Right lung (tissue), 10 donors: Measurements from ENCODE around the gene FREY1. TPM values are rescaled to one million over a fixed set of nuclear protein-coding genes. Genes with fewer than 3 reads are reported as not detected.

Experiments used
- DNase-seq, 2 donors: peaks; one replicate each; pipeline ENCODE4 v3.0.0-alpha.2; 2013
- long read RNA-seq, 8 donors: transcript quantifications; one replicate each; lab custom pipeline, GENCODE V29; 2026
- polyA plus RNA-seq, 5 donors: library from polyadenylated mRNA; unstranded; fragments of 120-200 nt; gene quantifications; one replicate each; pipeline versions ENCODE4 v1.2.1 to v1.2.3, GENCODE V29; 2013; ENCODE audit warnings: inconsistent platforms in 1 of 5, low replicate concordance in 1 of 5; ENCODE audit not compliant: insufficient read length in 5 of 5, insufficient read depth in 1 of 5

Gene FREY1, protein sequence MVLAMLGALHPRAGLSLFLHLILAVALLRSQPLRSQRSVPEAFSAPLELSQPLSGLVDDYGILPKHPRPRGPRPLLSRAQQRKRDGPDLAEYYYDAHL
- under 1 TPM; 0.21 to 0.33 (median 0.27) TPM for polyA plus RNA-seq
- long read RNA-seq, donor 1, partial matches to known transcripts: 0 of 1 reads
- long read RNA-seq, donor 1, other reads (novel, unspliced or antisense): 0 of 1 reads
- long read RNA-seq, donor 2: 0 reads
- long read RNA-seq, donor 3: 0 reads
- long read RNA-seq, donor 4: 0 reads
- long read RNA-seq, donor 5: 0 reads
- long read RNA-seq, donor 6: 0 reads
- long read RNA-seq, donor 7: 0 reads
- long read RNA-seq, donor 8: 0 reads

DNA sequence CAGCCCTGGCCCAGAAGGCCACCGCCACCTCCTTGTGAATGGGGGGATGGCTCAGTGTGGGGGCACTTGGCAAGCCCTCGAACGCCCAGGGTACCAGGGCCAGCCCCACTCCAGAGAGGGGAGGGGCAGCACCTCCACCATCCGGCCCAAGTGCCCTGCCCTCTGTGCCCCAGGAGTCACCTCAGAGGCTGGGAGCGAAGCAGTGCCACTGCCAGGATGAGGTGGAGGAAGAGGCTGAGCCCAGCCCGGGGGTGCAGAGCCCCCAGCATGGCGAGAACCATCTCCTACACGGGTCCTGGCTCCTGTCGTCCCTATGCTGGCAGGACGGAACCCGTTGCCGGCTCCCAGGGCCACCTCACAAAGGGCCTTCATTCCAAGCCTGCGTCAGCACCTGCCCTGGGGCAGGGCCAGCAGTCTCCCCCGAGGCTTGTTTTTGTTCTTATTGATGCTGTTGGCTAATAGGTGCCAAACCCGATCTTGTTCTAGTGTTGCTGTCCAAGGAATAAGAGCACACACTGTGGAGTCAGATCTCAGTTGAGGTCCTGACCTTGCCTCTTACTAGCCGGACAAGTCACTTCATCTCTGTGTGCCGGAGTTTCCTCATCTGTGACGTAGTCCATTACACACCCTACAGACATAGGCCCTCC is at the start of gene FREY1:
Gene FREY1, minus strand, starts transcription at position 307 of the 647 bp plus-strand sequence. Its CDS starts 26 bp downstream, at position 281.
- DNase-seq: no peak

DNA sequence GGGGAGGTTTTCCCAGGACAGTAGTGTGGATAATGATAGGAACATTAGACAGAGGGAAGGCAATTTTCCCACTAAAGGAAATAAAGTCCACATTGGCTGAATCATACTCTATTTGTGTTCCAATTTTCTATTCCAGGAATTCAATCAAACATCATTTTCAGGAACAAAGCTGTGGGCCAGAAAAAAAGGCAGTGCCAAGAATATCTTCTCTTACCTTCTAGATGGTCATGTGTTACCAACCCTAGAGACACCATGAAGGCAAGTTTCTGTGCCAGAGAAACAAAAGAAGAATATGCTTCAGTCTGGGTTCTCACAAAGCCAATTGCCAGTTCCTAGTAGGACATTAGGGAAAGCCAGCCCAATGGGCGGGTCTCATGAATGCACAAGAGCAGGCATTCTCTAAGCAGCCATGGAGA is 42.9 kb upstream of the FREY1 start:
- DNase-seq: no peak

DNA sequence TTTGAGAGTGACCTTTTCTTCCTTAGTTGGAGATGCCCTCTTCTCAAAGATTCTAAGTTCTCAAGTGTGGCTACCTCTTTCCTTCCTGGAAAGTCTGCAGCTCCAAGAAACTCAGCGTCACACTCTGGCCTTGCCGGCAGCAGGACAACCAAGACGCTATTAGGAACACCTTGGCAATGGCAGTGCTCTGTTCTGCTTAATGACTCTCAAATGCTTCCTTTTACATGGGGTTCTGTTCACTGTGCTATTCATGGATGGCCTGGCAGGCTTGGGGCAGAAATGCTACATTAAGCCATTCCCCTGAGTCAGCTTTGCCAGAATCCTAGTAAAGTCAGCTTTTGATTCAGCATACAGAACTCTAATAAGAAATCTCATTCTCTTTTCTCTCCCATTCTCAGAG is 41.3 kb upstream of the FREY1 start:
- DNase-seq: no peak

DNA sequence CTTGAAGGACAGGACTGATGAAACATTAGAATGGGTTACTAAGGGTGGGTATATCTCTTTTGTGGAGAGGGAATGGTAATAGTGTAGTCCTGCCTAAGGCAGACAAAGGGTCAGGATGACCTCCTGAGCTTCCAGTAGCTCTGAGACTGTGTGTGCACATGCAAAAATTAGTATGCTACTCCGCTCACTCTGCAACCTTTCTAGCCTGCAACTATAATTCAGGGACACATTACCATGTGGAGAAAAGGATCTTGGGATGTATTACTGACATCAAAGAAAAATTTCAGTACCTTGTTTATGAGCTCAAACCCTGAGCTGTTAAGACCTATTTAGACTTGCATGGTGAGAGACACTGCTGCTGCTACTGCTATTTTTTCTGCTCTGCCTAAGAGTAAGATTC is 40.8 kb upstream of the FREY1 start:
- DNase-seq: no peak

DNA sequence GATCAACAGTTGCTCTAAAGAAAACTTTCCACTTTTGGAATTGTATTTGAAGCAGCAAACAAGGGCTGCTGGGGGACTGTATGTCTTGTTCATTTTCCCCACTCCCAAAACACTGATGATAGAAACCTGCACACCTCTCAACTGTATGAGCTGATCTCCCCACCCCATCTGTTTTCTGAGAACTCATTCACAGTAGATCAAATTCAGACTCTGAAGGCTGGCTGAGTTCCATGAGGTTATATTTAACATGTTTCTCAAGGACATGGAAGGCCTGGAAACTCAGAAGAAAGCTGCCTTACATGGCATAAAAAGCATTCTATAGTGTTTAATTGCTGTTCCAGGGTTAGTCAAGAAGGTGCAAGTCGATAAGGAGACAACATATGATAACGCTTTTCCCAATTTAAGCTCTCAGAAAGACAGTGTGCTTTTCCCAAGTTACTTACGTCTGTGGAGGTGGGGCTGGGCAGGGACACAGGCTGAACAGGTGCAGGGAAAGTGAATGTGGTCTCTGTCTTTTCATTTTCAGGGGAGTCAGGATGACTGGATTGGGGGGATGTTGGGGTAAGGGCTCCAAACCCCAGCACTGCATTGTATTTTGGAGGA is 38.4 kb upstream of the FREY1 start:
- DNase-seq: no peak

DNA sequence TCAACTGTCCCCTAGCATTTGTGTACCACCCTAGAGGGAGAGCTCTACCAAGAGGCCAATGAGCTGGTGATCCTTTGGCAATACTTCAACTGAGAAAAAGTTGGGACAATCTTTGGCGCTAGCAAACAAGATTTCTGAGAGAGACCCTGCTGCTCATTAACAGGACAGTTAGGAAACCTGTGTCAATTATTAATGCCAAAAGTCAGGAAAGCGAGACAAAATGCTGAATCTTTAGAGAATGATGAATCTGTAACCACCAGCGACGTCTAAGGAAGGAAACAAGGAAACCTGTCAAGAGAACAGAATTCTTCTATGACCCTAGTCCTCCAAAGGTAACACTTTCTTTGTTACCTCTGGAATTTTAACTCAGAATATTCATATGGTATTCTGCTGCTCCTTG is 35.3 kb upstream of the FREY1 start:
- no peak for DNase-seq

DNA sequence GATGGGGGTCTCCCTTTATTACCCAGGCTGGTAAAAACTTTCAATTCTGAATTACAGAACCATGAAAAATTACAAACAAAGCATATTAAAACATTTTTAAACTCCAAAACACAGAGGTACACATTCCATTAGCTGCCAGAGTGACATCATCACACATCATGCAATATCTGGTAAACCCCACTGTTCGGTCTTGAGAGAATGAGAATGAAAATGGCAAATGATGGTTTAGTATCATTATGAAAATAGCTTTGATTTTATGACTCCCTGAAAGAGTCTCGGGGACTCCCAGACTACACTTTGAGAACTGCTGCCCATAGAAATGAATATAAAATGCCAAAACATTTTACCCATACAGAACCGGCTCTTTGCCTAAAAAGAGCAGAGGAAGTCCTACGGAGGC is 34.2 kb upstream of the FREY1 start:
- no peak for DNase-seq

DNA sequence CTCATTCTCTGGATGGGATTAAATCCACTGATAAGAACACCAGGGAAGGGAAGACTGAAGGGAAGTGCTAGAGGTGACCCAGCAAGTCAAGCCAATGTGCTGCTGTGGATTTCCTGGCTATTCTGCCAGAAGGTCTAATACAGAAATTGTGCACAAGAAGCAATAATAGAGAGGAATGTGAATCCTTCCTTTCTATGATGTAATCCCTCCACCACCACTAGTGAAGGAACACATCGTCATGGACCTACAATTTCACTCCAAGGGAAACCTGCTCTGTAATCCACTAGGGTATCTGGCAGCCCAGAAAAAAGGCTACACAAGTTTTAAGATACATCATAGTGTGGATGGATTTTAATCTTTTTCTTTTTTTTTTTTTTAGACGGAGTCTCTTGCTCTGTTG is 32.8 kb upstream of the FREY1 start:
- no peak for DNase-seq

DNA sequence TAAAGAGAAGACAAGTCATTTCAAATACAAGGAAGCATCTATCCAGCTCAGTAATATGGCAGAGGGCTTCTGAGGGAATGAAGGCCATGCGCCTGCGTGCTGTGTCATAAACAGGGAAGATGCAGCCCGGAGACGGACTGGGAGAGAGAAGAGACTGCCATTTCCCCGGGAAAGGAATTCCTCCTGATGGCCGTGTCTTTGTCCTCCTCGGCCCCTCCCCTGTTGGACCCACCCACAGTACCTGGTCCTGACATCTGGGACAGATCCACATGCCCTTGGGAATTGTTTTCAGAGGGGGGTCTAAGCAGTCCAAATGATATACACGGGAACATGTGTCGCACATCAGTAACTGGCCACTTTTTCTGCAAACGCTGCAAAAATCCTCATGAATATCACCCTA is 30.8 kb upstream of the FREY1 start:
- DNase-seq: no peak

DNA sequence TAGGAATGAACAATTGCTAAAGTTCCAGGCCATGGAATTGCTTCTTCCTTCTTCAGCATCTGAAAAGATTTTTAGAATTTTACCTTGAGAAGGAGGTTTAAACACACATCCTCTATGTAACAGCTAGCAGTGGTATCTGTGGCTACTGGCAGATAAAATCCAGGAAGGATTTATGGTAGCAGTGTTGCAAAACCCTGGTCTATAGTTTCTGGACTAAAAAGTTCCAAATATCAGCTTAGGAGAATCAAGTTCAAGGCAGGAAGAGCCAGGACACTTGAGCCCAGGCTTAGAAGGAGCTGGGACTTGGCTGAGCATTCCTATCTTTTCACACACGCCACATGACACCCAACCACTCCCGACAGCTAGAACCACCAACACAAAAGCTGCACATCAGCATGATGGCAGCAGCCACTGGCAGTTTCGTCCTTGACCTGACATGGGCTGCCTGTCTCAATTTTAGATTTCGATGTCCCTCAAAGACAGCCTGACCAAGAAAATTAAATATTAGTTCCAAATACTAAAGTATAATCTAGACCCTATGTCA is 29.5 kb upstream of the FREY1 start:
- no peak for DNase-seq

DNA sequence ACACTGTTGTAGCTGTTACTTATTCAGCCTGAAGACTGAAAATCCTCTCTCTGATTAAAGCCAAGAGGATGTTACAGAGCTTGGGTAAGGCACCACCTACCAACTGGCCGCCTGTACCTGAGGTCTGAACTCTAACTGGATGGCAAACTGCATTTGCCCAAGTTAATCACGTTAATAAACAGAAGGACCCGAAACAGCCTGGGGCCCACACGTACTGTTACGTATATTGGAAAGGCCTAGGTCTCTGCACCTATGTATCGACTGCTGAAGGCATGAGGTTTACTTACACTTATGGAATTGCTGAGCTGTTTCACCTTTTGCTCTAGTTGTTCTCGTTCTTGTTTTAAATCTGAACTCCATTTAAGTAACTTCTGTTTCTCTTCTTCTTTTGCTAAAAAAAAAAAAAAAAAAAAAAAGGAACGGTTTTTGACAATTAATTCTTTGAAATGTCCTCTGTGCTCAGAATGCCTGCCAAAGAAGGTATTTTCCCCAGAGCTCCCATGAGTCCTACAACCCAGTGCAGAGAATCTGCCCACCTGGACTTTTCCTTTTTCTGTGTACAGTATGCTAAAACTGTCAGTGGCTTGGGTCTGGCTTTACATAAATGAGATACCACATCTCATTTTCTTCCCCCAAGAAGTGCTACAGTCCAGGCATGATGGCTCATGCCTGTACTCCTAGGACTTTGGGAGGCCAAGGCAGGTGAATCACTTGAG is 28.4 kb upstream of the FREY1 start:
- DNase-seq: no peak

DNA sequence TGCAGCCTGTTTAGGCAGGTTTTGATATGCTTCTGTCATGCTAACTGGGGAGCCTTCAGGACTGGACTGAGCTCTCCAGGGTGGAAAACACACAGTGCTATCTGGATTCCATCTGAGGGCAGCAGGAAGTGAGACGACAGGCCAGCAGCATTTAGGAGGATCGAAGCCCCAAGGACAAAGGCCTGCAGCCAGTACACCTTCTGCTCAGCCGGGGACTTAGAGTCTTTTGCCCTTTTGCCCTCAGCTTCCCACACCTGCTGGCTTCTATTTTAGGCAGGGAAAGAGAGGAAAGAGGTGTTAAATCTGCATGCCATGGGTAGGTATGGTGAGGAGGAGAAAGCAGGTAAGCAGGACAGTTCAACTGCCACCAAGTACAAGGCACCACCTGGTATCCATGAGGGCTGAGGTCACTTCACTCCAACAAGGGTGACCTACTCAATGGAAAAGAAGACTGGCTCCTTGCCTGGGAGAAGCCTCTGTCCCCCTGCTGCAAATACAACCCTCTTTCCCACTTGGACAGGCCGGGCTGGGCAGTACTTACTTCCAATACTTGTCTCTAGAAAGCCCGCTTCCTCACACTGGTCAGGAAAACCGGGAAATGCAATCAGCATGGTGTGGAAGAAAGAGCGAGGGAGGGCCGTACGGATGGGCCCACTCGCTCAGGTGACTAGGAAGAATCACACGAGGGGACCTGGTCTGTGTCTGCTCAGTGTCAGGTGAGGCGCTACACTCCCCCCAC is 27.7 kb upstream of the FREY1 start:
- DNase-seq: no peak

DNA sequence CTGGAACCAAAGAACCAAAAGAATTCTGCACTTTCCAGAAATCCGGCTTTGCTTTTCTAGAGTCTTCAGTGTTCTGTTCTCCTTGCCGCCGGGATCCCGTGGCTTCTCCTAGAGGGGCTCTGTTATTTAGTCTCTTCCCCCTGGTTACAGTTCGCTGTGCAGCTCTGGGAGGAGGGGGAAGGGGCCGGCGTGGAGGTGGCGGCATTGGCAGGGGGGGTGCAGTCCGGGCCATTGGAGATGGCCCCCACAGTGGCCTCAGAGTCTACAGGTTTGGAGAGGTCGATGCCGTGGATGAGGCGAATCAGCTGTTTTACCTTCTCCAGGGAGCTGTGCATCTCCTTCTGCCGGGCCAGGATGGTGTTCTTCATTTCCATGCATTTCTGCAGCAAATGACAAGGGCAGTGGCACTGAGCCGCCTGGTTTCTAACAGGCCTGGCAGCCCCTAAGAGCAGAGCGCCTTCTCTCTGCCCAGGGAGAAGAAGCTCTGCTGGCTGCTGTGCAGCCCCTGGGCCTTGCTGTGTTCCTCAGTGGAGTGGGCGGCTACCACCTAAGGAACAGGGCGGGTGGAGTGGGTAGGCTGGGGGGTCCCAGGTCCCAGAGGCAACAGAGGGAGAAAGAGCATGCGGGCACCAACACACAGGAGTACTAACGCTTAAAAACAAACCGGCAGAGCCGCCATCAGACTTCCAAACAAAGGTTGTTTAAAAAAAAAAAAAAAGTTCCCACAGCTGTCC is 26.9 kb upstream of the FREY1 start:
- no peak for DNase-seq

DNA sequence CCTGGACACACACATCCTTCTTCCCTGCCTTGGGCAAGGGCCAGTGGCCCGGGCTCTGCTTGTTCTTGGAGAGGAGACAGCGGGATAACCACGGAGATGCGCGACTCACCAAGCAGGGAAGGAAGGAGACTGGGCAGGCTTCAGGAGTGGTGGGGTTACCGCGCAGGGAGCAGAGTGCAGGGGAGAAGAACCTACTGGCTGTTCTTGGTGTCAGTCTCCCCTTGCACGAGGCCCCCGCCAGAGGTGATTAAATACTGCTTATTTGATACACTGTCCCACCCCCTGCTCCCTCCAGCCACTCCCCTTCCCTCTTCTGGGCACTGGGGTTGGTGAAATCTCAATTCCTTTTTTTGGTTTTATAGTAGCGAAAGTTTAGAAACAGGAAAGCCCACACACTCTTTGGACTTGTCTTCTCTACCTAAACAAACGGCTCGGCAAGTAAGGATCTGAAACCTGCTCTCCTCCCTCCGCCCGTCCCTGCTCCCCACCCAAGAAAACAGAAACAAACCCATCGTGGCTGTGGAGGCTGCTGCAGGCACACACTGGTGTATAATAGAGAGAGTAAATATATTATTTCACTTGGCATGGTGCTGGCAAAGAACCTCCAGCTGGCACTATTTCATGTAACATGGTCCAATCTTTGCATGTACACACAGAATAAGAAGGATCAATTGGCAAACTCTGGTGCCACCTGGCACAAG is 26.2 kb upstream of the FREY1 start:
- no peak for DNase-seq

DNA sequence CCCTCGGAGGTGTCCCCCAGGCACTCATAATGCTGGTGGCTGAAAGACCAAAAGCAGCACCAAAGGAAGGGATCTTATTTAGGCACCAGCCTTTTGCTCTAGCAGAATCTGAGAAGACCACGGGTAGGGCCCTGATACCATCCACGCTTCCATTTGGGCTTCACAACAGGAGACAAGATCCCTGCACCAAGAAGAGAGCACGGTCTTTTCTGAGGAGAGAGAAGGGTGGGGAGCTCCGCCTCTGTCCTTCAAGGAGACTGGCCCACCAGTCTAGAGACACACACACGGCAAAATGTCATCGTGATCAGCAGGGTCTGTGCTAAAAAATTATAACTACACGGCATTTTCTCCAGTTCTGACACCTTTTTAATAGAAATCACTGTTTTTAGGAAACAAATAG is 25.1 kb upstream of the FREY1 start:
- DNase-seq: no peak

DNA sequence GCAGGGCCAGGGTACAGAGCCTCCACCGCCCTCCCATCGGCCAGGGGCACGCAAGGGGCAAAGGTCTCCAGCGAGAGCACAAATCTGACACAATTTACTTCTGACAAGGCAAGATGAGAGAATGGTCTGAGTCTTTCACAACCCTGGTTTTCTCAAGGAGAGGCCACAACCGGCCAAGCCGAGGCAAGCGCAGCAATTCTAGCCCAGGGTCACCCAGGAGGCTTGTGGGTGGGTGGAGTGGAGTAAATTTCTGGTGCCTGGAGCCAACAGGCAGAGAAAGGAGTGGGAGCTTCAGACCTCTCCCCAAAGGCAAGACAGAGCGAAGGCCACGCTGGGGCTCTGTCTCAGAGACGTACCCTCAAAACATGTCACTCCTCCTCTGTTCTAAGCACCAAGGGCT is 24.7 kb upstream of the FREY1 start:
- no peak for DNase-seq

DNA sequence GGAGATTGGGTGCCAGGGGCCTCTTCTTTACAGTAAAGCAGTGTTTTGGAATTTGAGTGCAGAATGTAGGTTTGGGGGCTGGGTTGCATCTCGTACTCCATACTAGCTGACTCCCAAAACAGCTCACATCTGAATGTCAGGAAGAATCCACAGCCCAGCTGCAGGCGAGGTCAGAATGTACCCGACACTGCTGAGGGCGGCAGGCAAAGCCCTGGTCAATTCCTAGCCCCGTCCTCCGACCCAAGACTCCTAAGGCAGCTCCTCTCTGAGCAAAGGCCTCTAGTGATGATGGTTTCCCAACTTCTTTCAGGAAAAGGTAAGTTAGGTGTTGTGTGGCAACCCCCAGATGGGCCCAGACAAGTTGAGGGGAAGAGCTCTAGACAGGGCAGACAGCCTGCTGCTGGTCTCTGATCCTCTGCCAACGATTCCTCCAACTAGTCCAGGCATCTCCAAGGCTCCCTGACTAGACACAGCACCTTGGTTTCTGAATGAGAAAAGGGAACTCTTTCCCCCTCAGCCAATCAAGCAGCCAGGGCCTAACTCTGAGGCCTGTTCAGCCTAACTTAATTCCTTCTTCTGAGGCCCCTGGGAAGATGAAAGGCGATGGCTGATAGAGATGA is 24.0 kb upstream of the FREY1 start:
- no peak for DNase-seq

DNA sequence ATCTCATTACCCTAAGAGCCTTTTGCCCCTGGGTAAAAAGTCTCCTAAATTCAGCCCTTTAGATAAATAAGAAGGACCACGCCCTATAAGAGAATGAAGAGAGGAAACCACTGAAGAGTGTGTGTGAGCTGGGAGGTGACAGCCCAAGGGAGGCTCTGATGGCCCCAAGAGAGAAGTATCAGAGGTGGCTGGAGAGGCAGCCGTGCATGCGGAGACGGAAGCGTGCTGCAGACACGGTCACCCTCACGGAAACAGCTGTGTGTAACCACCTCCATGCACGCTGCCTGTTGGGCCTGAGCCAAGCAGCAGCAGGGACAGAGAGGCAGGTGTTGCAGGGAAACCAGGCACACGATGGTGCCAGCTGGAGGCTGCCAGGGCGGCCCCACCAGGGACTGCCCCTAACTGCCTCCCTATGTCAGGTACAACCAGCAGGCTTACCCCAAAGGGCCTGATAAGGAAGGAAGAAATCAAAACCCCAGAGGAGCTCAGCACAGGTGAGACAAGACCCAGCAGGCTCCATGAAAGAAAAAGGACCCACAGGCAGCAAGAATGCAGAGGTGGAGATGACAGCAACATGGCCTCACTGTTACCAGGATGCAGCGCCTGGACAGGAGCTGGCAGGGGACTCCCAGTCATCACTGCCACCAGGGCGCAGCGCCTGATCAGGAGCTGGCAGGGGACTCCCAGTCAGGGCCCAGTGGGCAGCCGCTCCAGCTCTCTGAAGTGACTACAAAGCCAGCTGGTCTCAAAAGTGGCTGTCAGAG is 23.1 kb upstream of the FREY1 start:
- DNase-seq: no peak
